WI38 (cell line): Measurements from ENCODE around the gene AADAC.
"Not testable (repeated sequence)": the region's sequence is repeated elsewhere in the genome, so short reads cannot be mapped to it uniquely, and the experiment has no call there.

Experiments
- H3K4me3 ChIP-seq: 2 replicates; pipeline ENCODE4 v1.5.1; 2011; ENCODE audit warnings: low read depth, mild to moderate bottlenecking, control low read depth, low read length
- CTCF ChIP-seq: IDR thresholded peaks from 2 replicates; pipeline ENCODE4 v1.5.1; 2012; ENCODE audit warnings: low read depth, mild to moderate bottlenecking, control low read depth, low read length

Gene AADAC

GRCh38 chr3:151839313-151839631, 25.4 kb downstream of the AADAC start:
- no peak overlapping the region for H3K4me3 ChIP-seq
- peak; percentile 4; the same call in 1 of the 2 replicates for TF ChIP-seq CTCF

- H3K4me3 ChIP-seq: no peak overlapping the region
- TF ChIP-seq CTCF: no peak
Measured at GRCh38 chr3:151841801-151842200, 27.9 kb downstream of the AADAC start.

- no peak for TF ChIP-seq CTCF
- no peak overlapping the region for H3K4me3 ChIP-seq
Measured at GRCh38 chr3:151843275-151843674, 29.4 kb downstream of the AADAC start.

- TF ChIP-seq CTCF: no peak
- H3K4me3 ChIP-seq: no peak overlapping the region
Measured at GRCh38 chr3:151845306-151845905, 31.5 kb downstream of the AADAC start.

- not testable (repeated sequence) for H3K4me3 ChIP-seq
Measured at GRCh38 chr3:151850065-151850464, 36.1 kb downstream of the AADAC start.

- no peak for TF ChIP-seq CTCF
- H3K4me3 ChIP-seq: no peak overlapping the region
Measured at GRCh38 chr3:151852074-151852811, 38.3 kb downstream of the AADAC start.

GRCh38 chr3:151856118-151856517, 42.2 kb downstream of the AADAC start:
- no peak for TF ChIP-seq CTCF
- no peak overlapping the region for H3K4me3 ChIP-seq

GRCh38 chr3:151856641-151857040, 42.7 kb downstream of the AADAC start:
- H3K4me3 ChIP-seq: no peak overlapping the region
- TF ChIP-seq CTCF: no peak
